K562 (cell line): ENCODE data around the gene MLYCD.

Source experiments
- IRF1 ChIP-seq: sonication (generic); formaldehyde crosslinking; IDR thresholded peaks from 2 replicates; pipeline ENCODE4 v1.8.0; 2022; ENCODE audit warnings: missing genetic modification reagents, mild to moderate bottlenecking, borderline replicate concordance
- TF ChIP-seq, protein P1 (sequence below), 3 experiments: IDR thresholded peaks in 2 of 3; conservative IDR thresholded peaks in 1 of 3; 2 replicates each; pipeline ENCODE4 v1.5.1; 2011 to 2012; ENCODE audit warnings: low read length in 3 of 3, mild to moderate bottlenecking in 3 of 3, control low read depth in 2 of 3, improper control_type of control experiment in 1 of 3, inconsistent platforms in 1 of 3, low read depth in 1 of 3, mixed read lengths in 1 of 3, moderate library complexity in 1 of 3; ENCODE audit not compliant: insufficient read depth in 2 of 3
- TF ChIP-seq, protein P2 (sequence below), 2 experiments: fragments of 450-650 bp; formaldehyde crosslinking in 1 of 2; IDR thresholded peaks; 2 replicates each; pipeline versions ENCODE4 v1.4.0 to v1.6.1; 2014 to 2020; ENCODE audit warnings: mild to moderate bottlenecking in 2 of 2, borderline replicate concordance in 1 of 2, low read depth in 1 of 2

DNA sequence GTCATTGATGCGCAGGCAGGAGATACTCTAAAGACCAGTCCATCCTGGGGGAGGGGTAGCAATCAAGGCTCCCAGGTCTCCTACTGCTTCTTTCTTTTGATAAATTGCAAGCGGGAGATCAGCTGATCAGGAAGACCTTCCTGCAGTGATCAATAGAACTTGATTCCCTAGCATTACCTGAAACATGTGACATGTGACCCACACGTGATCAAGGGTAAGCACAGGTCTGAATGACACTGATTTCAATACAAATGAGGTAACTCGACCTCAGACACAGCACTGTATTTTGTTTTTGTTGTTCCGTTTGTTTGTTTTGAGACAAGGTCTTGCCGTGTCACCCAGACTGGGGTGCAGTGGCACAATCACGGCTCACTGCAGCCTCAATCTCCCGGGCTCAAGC lies 39.6 kb upstream of the MLYCD start:
- TF ChIP-seq, protein P1, sequence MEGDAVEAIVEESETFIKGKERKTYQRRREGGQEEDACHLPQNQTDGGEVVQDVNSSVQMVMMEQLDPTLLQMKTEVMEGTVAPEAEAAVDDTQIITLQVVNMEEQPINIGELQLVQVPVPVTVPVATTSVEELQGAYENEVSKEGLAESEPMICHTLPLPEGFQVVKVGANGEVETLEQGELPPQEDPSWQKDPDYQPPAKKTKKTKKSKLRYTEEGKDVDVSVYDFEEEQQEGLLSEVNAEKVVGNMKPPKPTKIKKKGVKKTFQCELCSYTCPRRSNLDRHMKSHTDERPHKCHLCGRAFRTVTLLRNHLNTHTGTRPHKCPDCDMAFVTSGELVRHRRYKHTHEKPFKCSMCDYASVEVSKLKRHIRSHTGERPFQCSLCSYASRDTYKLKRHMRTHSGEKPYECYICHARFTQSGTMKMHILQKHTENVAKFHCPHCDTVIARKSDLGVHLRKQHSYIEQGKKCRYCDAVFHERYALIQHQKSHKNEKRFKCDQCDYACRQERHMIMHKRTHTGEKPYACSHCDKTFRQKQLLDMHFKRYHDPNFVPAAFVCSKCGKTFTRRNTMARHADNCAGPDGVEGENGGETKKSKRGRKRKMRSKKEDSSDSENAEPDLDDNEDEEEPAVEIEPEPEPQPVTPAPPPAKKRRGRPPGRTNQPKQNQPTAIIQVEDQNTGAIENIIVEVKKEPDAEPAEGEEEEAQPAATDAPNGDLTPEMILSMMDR (IDR thresholded peaks at IDR 0.05 in 2 of 3, conservative IDR thresholded peaks at IDR 0.05 in 1 of 3; ENCODE audit: insufficient read depth in 2 of 3, low read depth in 1 of 3, low read length in 3 of 3) = no peak
- no peak for TF ChIP-seq IRF1 (CRISPR knock-in tag)
- TF ChIP-seq, protein P2, sequence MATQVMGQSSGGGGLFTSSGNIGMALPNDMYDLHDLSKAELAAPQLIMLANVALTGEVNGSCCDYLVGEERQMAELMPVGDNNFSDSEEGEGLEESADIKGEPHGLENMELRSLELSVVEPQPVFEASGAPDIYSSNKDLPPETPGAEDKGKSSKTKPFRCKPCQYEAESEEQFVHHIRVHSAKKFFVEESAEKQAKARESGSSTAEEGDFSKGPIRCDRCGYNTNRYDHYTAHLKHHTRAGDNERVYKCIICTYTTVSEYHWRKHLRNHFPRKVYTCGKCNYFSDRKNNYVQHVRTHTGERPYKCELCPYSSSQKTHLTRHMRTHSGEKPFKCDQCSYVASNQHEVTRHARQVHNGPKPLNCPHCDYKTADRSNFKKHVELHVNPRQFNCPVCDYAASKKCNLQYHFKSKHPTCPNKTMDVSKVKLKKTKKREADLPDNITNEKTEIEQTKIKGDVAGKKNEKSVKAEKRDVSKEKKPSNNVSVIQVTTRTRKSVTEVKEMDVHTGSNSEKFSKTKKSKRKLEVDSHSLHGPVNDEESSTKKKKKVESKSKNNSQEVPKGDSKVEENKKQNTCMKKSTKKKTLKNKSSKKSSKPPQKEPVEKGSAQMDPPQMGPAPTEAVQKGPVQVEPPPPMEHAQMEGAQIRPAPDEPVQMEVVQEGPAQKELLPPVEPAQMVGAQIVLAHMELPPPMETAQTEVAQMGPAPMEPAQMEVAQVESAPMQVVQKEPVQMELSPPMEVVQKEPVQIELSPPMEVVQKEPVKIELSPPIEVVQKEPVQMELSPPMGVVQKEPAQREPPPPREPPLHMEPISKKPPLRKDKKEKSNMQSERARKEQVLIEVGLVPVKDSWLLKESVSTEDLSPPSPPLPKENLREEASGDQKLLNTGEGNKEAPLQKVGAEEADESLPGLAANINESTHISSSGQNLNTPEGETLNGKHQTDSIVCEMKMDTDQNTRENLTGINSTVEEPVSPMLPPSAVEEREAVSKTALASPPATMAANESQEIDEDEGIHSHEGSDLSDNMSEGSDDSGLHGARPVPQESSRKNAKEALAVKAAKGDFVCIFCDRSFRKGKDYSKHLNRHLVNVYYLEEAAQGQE (IDR thresholded peaks at IDR 0.05; ENCODE audit: borderline replicate concordance) = no peak
- TF ChIP-seq, protein P2 (CRISPR knock-in tag; IDR thresholded peaks at IDR 0.05; ENCODE audit: low read depth) = no peak
